ENCODE results near the gene CFI.

DNA sequence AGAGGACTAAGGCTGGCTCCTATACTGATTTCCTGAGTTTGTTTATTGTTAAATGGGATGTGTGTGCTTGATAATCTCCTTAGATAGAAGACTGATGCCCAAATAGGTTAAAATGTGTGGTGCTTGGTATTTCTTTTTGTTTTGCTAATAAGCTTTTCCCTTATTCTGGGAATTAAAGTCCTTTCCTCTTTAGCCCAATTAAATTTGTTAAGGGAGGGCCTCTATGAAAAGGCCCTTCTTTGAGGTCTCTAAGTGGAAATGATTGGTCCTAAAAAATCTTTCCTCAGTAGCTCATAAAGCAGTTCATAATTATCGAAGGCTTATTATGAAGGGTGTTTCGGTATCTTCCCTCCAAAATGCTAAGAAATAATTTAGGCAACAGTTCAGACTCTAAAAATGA lies 25.9 kb upstream of the CFI start, which contains the start of gene RRH:
- no peak for TF ChIP-seq ZNF274 (IDR thresholded peaks at IDR 0.05; ENCODE audit: low read depth, low read length)
- TF ChIP-seq YY1 (IDR thresholded peaks at IDR 0.05; ENCODE audit: insufficient read depth, insufficient read length) = no peak
- TF ChIP-seq SUZ12 (IDR thresholded peaks at IDR 0.05; ENCODE audit: extremely low read depth, insufficient read depth, insufficient read length) = no peak
